Activated CD4-positive, alpha-beta T cell treated with anti-CD3 and anti-CD28 coated beads, Interleukin-2, amount 50 U/mL, for 48 hours (primary cell): ENCODE data around the gene BMAL1.

Experiments used
- DNase-seq, 2 experiments: peaks; one replicate each; pipeline ENCODE4 v3.0.0-alpha.2; 2020

BMAL1 gene

GRCh38 chr11:13318498-13319295, 41.1 kb downstream of the BMAL1 start:
- no peak for DNase-seq

DNA sequence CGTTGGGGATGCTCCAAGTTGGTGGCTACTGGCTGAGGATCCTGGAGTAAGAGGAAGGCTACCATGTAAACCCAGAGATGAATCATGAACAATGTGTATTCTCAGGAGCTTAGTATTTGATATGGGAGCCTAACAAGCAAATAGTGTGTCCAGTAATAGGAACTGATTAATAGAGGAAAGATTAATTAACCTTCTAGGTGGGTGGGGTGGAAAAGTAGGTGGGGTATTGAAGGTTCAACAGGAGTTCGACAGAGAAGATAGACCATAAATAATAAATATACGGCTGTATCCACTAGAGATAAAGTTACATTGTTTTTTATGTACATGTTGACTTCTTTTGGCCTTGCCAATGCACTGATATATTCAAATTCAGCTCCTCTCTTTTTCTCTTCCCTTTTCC, 43.1 kb downstream of the BMAL1 start:
- DNase-seq: no peak

DNA sequence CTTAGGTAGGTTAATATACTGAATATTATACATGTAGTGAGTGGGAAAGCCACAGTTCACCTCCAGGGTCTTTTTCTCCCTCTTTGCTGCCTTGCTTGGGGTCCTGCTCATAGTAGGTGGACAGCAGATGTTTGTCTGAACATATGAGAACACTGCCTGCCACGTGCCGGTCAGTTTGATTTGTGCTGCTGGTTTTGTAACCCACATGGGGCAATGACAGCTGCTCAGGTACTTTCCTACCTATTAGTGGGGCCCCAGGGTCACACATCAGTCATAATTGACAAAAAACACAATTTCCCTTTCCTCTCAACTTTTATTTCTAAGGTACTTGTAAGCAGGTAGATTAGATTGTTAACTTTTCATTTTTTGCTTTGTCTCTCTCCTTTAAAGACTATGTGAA, 43.8 kb downstream of the BMAL1 start:
- DNase-seq: no peak

GRCh38 chr11:13324141-13324540, 46.6 kb downstream of the BMAL1 start:
- DNase-seq: no peak

DNA sequence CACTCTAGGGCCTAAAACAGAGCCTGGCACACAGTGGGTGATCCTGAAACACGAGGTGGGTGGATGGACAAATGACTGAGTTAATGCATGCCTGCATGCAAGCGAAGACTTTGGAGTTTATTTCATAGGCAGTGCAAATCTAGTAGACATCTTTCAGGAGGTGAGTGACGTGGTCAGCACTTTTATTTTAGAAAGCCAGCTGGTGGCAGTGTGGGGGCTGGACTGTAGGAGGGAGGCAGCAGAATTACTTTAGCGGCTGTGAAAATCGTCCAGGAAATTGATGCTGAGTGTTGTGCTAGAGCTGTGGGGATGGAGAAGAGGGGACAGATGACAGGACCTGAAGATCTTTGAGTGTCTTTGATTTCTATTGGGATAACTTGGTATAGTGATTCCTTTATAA, 47.1 kb downstream of the BMAL1 start:
- DNase-seq: no peak

- no peak for DNase-seq
These were observed 49.8 kb downstream of the BMAL1 start for GRCh38 chr11:13327421-13327820.

- DNase-seq: no peak
These were observed 50.7 kb downstream of the BMAL1 start for GRCh38 chr11:13328286-13328685.

DNA sequence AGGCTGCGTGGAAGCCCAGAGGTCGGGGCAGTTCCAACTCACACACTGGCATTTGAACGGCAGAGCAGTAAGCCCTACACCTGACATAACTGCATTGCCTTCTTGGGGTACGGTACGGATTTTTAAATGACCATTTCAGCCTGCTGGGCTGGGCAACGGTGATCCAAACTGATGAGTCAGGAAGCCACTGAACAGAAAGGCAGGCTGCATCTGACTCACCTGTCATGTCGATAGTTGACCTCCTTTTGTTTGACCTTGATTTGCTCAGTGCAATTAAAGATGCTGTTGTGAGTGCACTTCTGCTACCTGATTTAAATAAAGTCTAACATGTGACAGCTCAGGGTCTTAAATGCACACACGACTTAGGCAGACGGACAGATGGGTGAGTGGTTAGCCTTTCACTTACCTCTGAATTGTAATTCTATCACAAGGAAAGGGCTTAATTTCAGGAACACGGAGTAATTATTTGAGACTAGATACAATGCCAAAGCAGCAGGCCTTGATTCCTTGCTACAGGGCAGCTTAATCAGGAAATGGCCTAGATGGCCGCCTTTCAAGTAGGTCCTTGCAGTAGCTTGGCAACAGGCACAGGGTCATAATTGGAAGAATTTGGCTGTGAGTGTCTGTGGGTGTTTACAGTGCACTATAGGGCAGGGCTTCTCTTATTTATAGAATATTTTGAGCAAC, 52.2 kb downstream of the BMAL1 start:
- no peak for DNase-seq

DNA sequence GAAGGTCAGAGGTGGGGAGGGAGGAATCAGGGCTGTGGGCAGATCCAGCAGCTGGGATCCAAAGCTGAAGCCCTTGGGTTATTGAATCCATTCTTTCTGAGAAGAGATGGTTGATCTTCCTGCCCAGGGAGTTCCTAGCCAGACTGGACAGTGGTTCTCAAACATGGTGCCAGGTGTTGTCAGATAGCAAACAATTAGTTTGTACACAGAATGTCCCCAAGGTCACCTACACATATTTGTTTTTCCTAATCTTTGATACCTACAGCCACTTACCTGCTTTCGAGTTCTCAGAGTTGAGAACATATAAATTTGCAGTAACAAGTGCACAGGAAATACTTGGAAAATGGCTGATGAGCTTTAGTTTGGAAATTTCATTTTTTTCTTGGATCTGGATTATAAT, 54.5 kb downstream of the BMAL1 start:
- DNase-seq: no peak

DNA sequence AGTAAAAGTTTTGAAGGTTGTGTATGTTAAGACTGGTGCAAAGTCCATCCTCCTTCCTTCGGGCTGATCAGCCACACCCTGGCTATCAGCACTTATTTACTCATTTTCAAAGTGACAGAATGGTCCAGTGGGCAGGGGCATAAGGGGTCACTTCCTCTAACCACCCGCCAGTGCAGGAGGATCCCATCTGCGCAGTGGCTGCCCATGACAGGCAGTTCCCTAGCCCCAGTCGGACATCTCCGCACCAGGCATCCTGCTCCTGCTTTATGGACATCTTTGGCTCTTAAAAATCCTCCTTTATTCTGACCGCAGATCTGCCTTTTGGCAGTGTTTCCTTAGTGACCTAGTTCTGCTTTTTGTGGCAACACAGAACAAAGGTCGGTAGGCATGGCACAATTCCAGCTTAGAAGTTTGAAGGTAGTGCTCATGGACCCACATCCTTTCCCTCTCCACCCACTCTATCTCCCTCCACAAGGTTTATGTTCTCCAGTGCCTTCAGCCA, 55.9 kb downstream of the BMAL1 start:
- no peak for DNase-seq

GRCh38 chr11:13334034-13334786, 56.6 kb downstream of the BMAL1 start:
- no peak for DNase-seq

- peak; percentile 75 to 81 for DNase-seq
These were observed 57.7 kb downstream of the BMAL1 start for GRCh38 chr11:13335319-13335718.

DNA sequence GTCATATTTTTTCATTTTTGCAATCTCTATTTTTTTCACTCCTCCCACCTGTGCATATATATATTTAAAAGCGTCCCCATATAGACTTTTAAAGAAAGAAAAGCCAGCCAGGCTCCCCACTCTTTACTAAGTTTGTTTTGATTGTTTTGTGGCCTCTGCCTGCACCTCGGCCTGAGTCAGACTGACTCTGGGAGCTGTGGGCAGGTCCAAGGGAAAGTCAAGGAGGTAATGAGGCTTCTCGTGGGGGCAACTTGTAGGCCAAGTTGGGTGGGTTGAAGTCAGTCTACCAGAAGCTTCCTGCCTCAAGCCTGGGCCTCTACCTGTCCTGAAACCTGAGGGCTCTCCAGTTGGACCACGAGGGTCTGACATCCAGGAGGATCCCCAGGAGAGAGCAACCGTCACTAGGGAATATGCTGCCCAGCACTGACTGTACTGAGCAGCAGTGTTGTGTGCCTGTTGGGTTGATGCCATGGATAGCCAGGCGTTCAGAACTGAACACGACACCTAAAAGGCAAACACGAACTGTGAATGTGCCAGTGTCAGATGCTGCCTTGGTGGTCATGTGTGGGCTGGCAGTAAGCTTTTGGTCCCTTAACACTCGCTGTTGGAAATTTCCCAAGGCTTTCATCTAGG, 58.8 kb downstream of the BMAL1 start:
- no peak for DNase-seq

- no peak for DNase-seq
These were observed 60.4 kb downstream of the BMAL1 start for GRCh38 chr11:13338019-13338426.

- DNase-seq: peak; percentile 23 to 33
These were observed 61.0 kb downstream of the BMAL1 start for GRCh38 chr11:13338427-13339069.

DNA sequence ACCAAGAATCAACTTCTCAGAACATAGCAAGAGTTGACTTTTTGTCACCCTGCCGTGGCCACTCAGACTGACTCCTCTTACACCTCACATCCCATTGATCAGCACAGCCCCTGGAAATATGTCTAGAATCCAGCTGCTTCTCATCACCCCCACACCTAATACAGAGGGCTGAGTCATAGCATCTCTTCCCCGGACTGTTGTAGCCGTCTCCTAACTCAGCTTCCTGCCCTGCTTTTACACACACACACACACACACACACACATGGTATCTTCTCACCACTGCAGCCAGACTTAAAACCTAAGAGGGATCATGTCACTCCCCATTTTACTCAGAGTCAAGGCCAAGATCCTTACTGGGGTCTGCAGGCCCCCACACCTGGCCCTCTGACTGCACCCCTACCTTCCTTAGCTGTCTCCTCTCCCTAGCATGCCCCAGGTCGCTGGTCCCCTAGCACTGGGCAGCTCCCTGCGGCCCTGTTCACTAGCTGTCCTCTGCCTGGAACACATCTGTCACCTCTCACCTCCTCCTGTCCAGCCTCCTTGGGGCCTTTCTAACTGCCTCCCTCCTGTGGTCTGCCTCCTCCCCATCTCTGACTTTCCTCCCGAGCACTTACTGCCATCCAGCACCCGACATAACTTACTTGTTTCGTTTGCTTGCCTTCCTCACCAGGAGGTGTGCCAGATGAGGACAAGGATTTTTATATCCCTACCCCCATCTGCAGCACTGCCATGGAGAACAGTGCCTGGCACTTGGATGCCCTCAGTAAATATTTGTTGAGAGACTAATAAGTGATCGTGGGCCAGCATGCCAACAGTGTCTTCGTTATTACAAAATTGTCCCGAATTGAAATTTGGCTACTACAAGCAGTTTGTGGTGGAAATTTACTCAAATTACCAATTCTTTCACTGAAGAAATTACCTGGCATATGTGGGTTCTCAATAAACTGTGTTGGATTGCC, 61.9 kb downstream of the BMAL1 start:
- DNase-seq: peak in 1 of 2 experiments; percentile 20

GRCh38 chr11:13341026-13341425, 63.4 kb downstream of the BMAL1 start:
- DNase-seq: no peak

DNA sequence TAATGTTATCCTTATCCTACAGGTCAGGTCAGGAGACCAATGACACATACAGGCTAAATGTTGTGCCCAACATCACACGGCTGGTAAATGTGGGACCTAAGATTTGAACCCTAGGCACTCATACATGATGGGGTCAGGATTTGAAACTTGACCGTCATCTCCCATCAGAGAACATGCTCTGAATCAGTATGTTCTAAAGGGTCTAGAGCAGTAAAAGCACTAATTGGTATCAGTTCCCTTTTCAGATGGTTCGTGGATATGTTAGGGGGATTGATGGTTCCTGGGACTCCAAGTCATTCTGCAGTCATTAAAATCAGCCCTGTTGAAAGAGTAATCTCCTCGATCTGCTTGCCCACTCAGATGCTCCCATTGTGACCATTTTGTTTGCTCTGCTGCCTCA, 65.5 kb downstream of the BMAL1 start:
- no peak for DNase-seq

DNA sequence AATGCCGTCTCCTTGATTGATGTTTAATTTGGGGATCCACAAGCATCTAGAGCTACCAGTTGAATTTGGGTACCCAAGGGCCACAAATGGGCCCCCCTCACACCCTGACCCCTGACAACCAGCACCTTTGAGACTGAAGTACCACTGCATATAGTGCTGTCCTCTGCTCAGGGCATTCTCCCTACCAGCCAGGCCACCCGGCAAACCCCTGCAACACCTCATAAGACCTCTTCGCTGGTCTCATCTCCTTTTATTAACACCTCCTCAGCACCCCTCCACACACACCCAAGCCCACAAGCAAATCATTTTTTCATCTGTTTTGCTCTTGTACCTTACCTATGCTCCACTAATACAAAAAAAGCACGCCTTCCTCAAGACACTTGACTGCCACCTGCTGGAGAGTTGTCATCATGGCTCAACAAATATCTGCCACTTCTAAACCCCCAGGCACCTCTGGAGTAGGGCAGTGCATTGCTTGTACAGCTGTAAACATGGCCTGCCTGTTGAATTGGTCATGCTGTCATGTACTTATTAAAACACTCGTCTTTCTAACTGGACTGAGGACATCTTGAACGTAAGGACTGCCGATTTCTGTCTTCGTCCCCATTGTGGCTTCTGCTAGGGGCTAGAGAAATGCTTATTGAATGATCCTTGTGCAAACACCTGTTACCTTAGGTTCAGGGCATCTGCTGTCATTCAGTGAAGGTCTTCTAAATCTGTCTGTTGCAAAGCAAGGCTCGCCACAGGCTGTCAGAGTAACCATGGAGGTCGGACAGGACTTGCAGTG, 66.5 kb downstream of the BMAL1 start:
- peak; percentile 76 to 83 for DNase-seq

GRCh38 chr11:13344818-13345217, 67.2 kb downstream of the BMAL1 start:
- no peak for DNase-seq
